Endodermal cell (in vitro differentiated cells): ENCODE results near the gene PLEKHA5. TPM values are rescaled to one million over a fixed set of nuclear protein-coding genes. Genes with fewer than 3 reads are reported as not detected.
A peak's percentile ranks its signal among the peaks of the same experiment; 100 is the strongest.

Experiments used
- DNase-seq: peaks from one replicate; pipeline ENCODE4 v3.0.0-alpha.2; 2017
- H3K27ac ChIP-seq: 2 replicates; pipeline ENCODE4 v1.5.1; 2013; ENCODE audit warnings: mild to moderate bottlenecking, low read depth, low read length, moderate library complexity
- H3K27me3 ChIP-seq: 2 replicates; pipeline ENCODE4 v1.6.1; 2013; ENCODE audit warnings: mild to moderate bottlenecking, low read length, moderate library complexity; ENCODE audit not compliant: insufficient read depth, control insufficient read depth, poor library complexity, severe bottlenecking
- H3K36me3 ChIP-seq: 2 replicates; pipeline ENCODE4 v1.7.0; 2013; ENCODE audit warnings: mild to moderate bottlenecking, low read length, moderate library complexity; ENCODE audit not compliant: control insufficient read depth, insufficient read depth
- H3K4me1 ChIP-seq: one replicate; pipeline ENCODE4 v1.7.0; 2013; ENCODE audit warnings: low read length; ENCODE audit not compliant: control insufficient read depth, insufficient read depth
- H3K4me3 ChIP-seq: 2 replicates; pipeline ENCODE4 v1.5.1; 2013; ENCODE audit warnings: mild to moderate bottlenecking, low read length, moderate library complexity
- H3K9ac ChIP-seq: 2 replicates; pipeline ENCODE4 v1.6.1; 2013; ENCODE audit warnings: mild to moderate bottlenecking, low read length, moderate library complexity; ENCODE audit not compliant: poor library complexity, severe bottlenecking; ENCODE audit errors: extremely low read depth
- H3K9me3 ChIP-seq: 2 replicates; pipeline ENCODE4 v1.6.1; 2013; ENCODE audit warnings: mild to moderate bottlenecking, low read length, moderate library complexity; ENCODE audit not compliant: control insufficient read depth
- H3K27ac Mint-ChIP-seq: 2 replicates; pipeline ENCODE4 v1.8.0; 2020; ENCODE audit warnings: mixed read lengths
- H3K27me3 Mint-ChIP-seq: 2 replicates; pipeline ENCODE4 v1.8.0; 2021; ENCODE audit warnings: mild to moderate bottlenecking, mixed read lengths; ENCODE audit not compliant: insufficient read depth
- H3K36me3 Mint-ChIP-seq: 2 replicates; pipeline ENCODE4 v1.8.0; 2020; ENCODE audit warnings: low read depth, mixed read lengths
- H3K4me1 Mint-ChIP-seq: 2 replicates; pipeline ENCODE4 v1.8.0; 2020; ENCODE audit warnings: mixed read lengths
- H3K4me3 Mint-ChIP-seq: 2 replicates; pipeline ENCODE4 v1.8.0; 2020; ENCODE audit warnings: mild to moderate bottlenecking, moderate library complexity, mixed read lengths
- H3K9me3 Mint-ChIP-seq: 2 replicates; pipeline ENCODE4 v1.8.0; 2020; ENCODE audit warnings: mild to moderate bottlenecking, mixed read lengths
- WGBS, 2 experiments: methylation state at CpG; one replicate each; pipeline versions ENCODE4 v1.1.5 to v1.1.7; 2013; ENCODE audit warnings: missing lambda C conversion rate in 2 of 2, mixed read lengths in 1 of 2; ENCODE audit not compliant: insufficient coverage in 1 of 2, insufficient read length in 1 of 2; 5-methylcytosine and 5-hydroxymethylcytosine counted together
- total RNA-seq, 2 donors: library from RNA; stranded (reverse); fragmentation: NEBNext Ultra II Directional in 1 of 2; extraction: Animal tissue kit (Norgen Biotek cat#: 25700) in 1 of 2; gene quantifications; 2 replicates in 1 of 2; 3 replicates in 1 of 2; pipeline ENCODE4 v1.2.1, GENCODE V29; 2021
- TF ChIP-seq, protein P1 (sequence below): fragments of 200-600 bp; sonication (generic); conservative IDR thresholded peaks from 2 replicates; pipeline ENCODE4 v1.5.0; 2021; ENCODE audit warnings: antibody characterized with exemption, mild to moderate bottlenecking

PLEKHA5 gene
- total RNA-seq, 2 donors from 2014 or later = 48.5 to 139 TPM

DNA sequence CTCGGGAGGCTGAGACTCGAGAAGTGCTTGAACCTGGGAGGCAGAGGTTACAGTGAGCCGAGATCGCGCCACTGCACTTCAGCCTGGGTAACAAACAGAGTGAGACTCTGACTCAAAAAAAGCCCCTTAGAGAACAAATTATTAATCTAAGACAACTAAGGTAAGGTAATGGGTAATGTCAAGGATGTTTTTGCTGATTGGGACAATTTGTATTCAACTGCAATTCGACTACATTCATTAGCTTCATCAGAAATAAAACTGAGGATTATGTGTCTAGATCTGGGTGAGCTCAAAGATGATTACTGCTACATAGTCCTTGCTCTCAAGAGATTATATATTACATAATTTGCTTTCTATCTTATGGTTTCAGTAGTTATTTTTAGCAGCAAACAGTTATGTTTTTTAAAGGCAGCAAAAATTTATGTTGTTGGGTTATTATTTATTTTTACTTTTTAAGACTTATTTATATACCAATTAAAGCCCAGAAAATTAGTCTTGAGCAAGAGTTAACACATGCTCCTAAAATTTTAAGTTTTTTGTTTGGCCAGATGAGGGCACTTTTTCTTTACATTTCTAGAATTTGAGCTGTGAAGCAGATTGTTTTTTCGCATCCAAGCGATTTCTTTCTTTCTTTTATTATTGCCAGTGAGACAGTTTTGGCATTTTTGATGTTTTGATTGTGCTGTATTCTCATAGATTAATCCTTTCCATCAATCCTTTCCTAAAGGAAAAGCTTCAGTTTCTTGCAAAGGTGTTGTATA, 52.3 kb downstream of the PLEKHA5 start:
- no peak overlapping the region for H3K4me3 ChIP-seq
- H3K36me3 ChIP-seq = peaks cover 19% of the 10 kb centered on the region
- H3K4me1 ChIP-seq = peaks cover 4% of the 10 kb centered on the region
- Mint-ChIP-seq H3K4me1 (peaks cover 45% of the 10 kb centered on the region), H3K36me3 (peaks cover 29% of the 10 kb centered on the region), H3K4me3 (no peak overlapping the region), H3K27me3 (no peaks in the 10 kb centered on the region), H3K27ac (peak overlapping the region; percentile 12), H3K9me3 (no peaks in the 10 kb centered on the region)
- H3K27ac ChIP-seq = no peak overlapping the region
- TF ChIP-seq, protein P1, sequence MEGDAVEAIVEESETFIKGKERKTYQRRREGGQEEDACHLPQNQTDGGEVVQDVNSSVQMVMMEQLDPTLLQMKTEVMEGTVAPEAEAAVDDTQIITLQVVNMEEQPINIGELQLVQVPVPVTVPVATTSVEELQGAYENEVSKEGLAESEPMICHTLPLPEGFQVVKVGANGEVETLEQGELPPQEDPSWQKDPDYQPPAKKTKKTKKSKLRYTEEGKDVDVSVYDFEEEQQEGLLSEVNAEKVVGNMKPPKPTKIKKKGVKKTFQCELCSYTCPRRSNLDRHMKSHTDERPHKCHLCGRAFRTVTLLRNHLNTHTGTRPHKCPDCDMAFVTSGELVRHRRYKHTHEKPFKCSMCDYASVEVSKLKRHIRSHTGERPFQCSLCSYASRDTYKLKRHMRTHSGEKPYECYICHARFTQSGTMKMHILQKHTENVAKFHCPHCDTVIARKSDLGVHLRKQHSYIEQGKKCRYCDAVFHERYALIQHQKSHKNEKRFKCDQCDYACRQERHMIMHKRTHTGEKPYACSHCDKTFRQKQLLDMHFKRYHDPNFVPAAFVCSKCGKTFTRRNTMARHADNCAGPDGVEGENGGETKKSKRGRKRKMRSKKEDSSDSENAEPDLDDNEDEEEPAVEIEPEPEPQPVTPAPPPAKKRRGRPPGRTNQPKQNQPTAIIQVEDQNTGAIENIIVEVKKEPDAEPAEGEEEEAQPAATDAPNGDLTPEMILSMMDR = peak; percentile 46
- WGBS, 2 experiments = 95 to 100% methylated on average over 2 to 6 of the region's 8 CpGs
- no peaks in the 10 kb centered on the region for H3K27me3 ChIP-seq
- no peak overlapping the region for H3K9ac ChIP-seq
- no peaks in the 10 kb centered on the region for H3K9me3 ChIP-seq
- DNase-seq = no peak

DNA sequence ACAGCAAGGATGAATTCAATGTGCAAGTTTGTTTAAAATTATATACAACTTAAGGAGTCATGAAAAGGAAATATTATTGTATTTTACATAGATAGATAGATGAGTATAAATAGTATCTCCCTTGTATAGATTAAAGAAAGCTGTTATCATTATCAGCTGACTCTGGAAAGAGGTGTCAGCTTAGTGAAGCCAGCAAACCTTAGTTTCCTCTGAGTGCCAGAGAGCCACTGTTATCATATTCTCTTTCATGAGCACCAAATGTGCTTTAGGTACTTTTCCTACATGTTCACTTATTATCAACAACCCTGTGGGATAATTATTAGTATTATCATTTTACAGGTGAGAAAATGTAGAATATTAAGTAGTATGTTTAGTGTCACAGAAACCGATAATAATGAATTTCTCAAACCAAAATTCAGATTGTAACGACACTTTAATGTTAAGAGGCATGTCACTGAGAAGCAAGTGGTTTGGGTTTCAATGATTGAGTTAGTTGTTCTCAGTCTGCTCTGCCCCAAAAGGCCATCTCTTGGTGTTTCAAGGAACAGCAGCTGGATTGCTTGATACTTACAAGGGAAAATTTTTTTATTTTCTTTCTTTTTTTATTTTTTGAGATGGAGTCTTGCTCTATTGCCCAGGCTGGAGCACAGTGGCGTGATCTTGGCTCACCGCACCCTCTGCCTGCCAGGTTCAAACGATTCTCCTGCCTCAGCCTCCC, 53.7 kb downstream of the PLEKHA5 start:
- no peaks in the 10 kb centered on the region for H3K9me3 Mint-ChIP-seq
- H3K27me3 ChIP-seq = no peaks in the 10 kb centered on the region
- H3K4me3 Mint-ChIP-seq = no peak overlapping the region
- peaks cover 50% of the 10 kb centered on the region for H3K4me1 Mint-ChIP-seq
- DNase-seq = no peak
- TF ChIP-seq, protein P1 = peak; percentile 76
- H3K36me3 Mint-ChIP-seq = peaks cover 17% of the 10 kb centered on the region
- no peaks in the 10 kb centered on the region for H3K9me3 ChIP-seq
- H3K4me1 ChIP-seq = peaks cover 4% of the 10 kb centered on the region
- no peak overlapping the region for H3K27ac ChIP-seq
- H3K9ac ChIP-seq = no peak overlapping the region
- 91 to 96% methylated on average over 5 of the region's 5 CpGs for WGBS, 2 experiments
- no peak overlapping the region for H3K4me3 ChIP-seq
- no peaks in the 10 kb centered on the region for H3K27me3 Mint-ChIP-seq
- peaks cover 8% of the 10 kb centered on the region for H3K36me3 ChIP-seq
- no peak overlapping the region for H3K27ac Mint-ChIP-seq

DNA sequence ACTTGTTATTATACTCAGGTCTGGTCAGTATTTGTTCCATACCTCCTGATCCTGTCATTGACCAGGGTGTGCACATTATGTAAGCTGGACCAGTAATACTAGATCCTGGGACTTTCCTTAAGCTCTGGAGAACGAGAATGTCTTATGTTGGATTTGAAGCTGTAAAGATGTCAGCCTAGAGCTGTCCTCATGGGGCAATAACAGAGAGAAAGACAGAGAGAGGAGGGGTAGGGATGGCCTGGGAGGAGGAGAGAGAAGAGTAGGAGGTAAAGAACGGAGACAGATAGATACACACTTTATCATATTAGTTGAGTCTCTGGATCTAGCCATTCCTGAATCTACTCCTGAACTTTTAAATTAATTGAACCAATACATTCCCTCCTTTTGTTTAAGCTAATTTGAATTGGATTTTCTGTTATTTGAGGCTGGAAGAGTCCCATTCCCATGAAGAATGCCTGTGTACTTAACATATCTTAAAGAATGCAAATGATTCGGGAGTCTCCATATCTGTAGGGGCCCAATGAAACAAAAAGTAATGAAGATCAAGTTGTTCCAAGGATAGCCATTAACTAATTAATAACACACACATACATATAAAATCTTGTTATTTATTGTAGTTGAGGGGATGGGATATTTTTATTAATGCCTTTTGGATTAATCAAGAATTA, 55.9 kb downstream of the PLEKHA5 start:
- WGBS, 2 experiments = 72% methylated on average over 2 of the region's 3 CpGs; no CpG with 5 or more reads in 1 of the 2 experiments
- TF ChIP-seq, protein P1 = peak; percentile 38
- Histone ChIP-seq H3K27ac (no peak overlapping the region), H3K36me3 (no peaks in the 10 kb centered on the region), H3K4me3 (no peak overlapping the region), H3K4me1 (peaks cover 5% of the 10 kb centered on the region), H3K9ac (no peak overlapping the region), H3K27me3 (no peaks in the 10 kb centered on the region), H3K9me3 (no peaks in the 10 kb centered on the region)
- Mint-ChIP-seq H3K4me3 (no peak overlapping the region), H3K4me1 (peaks cover 64% of the 10 kb centered on the region), H3K27me3 (no peaks in the 10 kb centered on the region), H3K36me3 (peaks cover 3% of the 10 kb centered on the region), H3K9me3 (no peaks in the 10 kb centered on the region), H3K27ac (peak overlapping the region; percentile 15)
- DNase-seq = no peak
